ENCODE results near the gene FOSL1.

Gene FOSL1

GRCh38 chr11:65885808-65886536, 14.2 kb downstream of the FOSL1 start:
- Histone ChIP-seq H3K27ac (ENCODE audit: low read depth, low read length) (no peak overlapping the region), H3K4me3 (ENCODE audit: low read depth, low read length) (no peak overlapping the region), H3K9me3 (ENCODE audit: control insufficient read depth, insufficient read depth, low read length) (no peaks in the 10 kb centered on the region), H3K36me3 (ENCODE audit: control insufficient read depth, insufficient read depth, low read length) (peaks cover 50% of the 10 kb centered on the region), H3K27me3 (ENCODE audit: control insufficient read depth, insufficient read depth, low read length) (peaks cover 14% of the 10 kb centered on the region), H3K9ac (ENCODE audit: low read depth, low read length) (no peak overlapping the region), H3K4me1 (ENCODE audit: control insufficient read depth, insufficient read depth, low read length) (peaks cover 18% of the 10 kb centered on the region)

DNA sequence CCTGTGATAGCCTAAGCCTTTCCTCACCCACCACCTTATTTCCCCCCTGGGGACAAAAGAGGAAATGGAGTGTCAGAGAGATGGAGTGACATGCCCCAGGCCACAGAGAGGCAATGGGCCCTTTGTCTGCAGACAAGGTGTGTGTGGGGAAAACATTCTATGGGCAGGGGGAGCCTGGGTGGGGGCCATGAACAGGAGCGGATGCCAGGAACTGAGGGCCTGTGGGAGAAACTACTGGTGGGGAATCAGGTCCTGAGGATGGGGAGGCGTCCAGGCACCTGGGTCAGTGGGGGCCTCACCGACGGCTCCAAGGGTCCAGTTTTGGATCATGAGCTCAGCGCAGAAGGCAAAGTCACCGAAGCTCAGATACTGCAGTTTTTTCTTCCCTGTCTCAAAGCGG, 15.0 kb downstream of the FOSL1 start:
- Histone ChIP-seq H3K9me3 (ENCODE audit: control insufficient read depth, insufficient read depth, low read length) (no peaks in the 10 kb centered on the region), H3K4me1 (ENCODE audit: control insufficient read depth, insufficient read depth, low read length) (peaks cover 18% of the 10 kb centered on the region), H3K27me3 (ENCODE audit: control insufficient read depth, insufficient read depth, low read length) (peaks cover 13% of the 10 kb centered on the region), H3K9ac (ENCODE audit: low read depth, low read length) (no peak overlapping the region), H3K36me3 (ENCODE audit: control insufficient read depth, insufficient read depth, low read length) (peaks cover 50% of the 10 kb centered on the region), H3K27ac (ENCODE audit: low read depth, low read length) (no peak overlapping the region), H3K4me3 (ENCODE audit: low read depth, low read length) (no peak overlapping the region)

DNA sequence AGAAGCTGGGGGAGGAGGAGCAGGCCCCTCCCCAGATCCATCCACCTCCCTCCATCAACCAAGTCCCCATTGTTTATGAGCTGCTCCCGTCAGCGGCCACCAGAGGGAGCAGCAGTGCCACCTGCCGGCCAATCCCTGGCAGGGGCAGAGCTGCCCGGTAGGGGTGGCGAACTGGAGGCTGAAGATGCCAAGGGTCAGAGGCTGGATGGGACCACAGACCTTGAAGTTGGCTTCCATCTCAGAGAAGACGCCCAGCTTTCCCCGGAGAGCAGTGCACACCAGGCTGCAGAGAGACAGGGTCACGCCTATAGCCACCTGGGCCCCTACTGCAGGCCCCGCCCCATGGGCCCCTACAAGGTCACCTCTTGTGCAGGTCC, 15.5 kb downstream of the FOSL1 start:
- Histone ChIP-seq H3K4me3 (ENCODE audit: low read depth, low read length) (no peak overlapping the region), H3K27me3 (ENCODE audit: control insufficient read depth, insufficient read depth, low read length) (peaks cover 8% of the 10 kb centered on the region), H3K4me1 (ENCODE audit: control insufficient read depth, insufficient read depth, low read length) (peaks cover 13% of the 10 kb centered on the region), H3K27ac (ENCODE audit: low read depth, low read length) (no peak overlapping the region), H3K36me3 (ENCODE audit: control insufficient read depth, insufficient read depth, low read length) (peaks cover 50% of the 10 kb centered on the region), H3K9ac (ENCODE audit: low read depth, low read length) (no peak overlapping the region), H3K9me3 (ENCODE audit: control insufficient read depth, insufficient read depth, low read length) (no peaks in the 10 kb centered on the region)

DNA sequence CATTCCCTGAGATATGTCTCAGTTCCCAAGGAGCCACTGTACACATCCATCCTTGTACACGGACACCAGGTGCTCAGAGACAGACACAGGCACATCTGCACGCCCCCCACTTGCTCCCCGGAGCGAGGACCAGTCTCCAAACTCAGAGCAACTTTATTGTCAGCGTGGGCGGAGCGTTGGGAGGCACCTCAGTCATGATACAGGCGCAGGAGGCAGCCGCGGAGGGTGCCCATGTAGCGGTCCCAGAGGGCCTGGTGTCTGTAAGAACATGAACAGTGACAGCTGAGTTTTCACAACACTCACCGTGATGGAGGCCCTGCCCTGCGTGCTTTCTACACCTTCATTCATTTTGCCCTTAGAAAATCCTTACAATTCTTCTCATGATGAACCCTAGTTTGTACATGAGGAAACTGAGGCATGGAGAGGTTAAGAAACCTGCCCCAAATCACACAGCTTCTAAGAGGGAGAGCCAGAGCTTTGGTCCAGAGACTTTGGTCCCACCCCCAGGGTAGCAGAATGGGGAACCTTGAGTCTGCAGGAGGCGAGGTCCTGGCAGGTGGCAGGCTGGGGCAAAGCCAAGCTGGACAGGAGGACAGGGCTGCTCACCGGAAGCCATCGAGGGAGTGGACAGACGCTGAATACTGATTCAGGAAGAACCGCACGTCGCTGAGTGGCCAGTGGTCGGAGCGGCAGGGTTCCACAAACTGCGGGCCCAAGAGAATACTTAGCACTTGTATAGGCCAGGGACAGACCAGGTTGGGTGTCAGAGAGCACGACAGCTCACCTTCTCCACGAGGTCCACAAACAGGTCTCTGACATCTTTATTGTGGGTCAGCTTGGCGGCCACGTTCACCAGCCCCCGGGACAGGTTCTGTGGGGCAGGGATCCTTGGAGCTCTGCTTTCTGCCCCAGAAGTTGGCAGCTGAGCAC, 16.1 kb downstream of the FOSL1 start:
- Histone ChIP-seq H3K36me3 (ENCODE audit: control insufficient read depth, insufficient read depth, low read length) (peaks cover 50% of the 10 kb centered on the region), H3K4me3 (ENCODE audit: low read depth, low read length) (no peak overlapping the region), H3K9me3 (ENCODE audit: control insufficient read depth, insufficient read depth, low read length) (no peaks in the 10 kb centered on the region), H3K4me1 (ENCODE audit: control insufficient read depth, insufficient read depth, low read length) (peaks cover 8% of the 10 kb centered on the region; the same call in 1 of the 2 replicates), H3K27ac (ENCODE audit: low read depth, low read length) (no peak overlapping the region), H3K9ac (ENCODE audit: low read depth, low read length) (no peak overlapping the region), H3K27me3 (ENCODE audit: control insufficient read depth, insufficient read depth, low read length) (peaks cover 1% of the 10 kb centered on the region; the same call in 1 of the 2 replicates)

GRCh38 chr11:65883058-65883761, 17.0 kb downstream of the FOSL1 start:
- no peak overlapping the region for H3K9ac ChIP-seq (ENCODE audit: low read depth, low read length)
- peaks cover 50% of the 10 kb centered on the region for H3K36me3 ChIP-seq (ENCODE audit: control insufficient read depth, insufficient read depth, low read length)

DNA sequence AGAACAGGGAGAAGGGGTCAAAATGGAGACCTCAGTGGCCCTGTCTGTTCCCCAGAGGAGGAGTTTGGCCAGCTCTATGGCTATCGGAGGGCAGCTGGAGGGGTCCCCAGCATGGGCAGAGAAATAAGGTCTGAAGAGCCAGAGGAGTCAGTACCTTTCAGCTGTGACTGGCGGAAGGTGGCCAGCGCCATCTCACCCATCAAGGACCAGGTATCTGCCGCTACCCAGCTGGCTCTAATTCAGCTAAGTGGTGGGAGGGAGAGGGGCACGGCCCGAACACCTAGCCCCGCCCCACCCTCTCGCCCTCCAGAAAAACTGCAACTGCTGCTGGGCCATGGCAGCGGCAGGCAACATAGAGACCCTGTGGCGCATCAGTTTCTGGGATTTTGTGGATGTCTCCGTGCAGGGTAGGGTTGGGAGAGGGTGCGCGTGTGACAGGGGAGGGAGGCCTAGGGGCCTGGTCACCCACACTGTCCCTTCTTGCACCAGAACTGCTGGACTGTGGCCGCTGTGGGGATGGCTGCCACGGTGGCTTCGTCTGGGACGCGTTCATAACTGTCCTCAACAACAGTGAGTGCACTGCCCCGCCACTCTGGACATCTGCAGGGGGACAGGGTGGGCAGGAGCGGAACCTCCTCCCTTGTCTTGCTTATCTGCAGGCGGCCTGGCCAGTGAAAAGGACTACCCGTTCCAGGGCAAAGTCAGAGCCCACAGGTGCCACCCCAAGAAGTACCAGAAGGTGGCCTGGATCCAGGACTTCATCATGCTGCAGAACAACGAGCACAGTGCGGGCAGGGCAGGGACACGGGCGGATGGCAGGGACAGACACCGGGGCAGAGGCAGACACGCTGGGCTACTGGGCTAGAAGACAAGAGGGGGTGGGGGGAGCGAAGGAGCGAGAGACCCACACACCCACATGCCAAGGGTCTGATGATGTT, 17.8 kb downstream of the FOSL1 start:
- no peak overlapping the region for H3K9ac ChIP-seq (ENCODE audit: low read depth, low read length)

More at GRCh38 chr11:65883058-65883761, 17.0 kb downstream of the FOSL1 start:
- Histone ChIP-seq H3K4me1 (ENCODE audit: control insufficient read depth, insufficient read depth, low read length) (peaks cover 6% of the 10 kb centered on the region; the same call in 1 of the 2 replicates), H3K9me3 (ENCODE audit: control insufficient read depth, insufficient read depth, low read length) (no peaks in the 10 kb centered on the region), H3K27me3 (ENCODE audit: control insufficient read depth, insufficient read depth, low read length) (no peaks in the 10 kb centered on the region), H3K27ac (ENCODE audit: low read depth, low read length) (no peak overlapping the region), H3K4me3 (ENCODE audit: low read depth, low read length) (no peak overlapping the region)

DNA sequence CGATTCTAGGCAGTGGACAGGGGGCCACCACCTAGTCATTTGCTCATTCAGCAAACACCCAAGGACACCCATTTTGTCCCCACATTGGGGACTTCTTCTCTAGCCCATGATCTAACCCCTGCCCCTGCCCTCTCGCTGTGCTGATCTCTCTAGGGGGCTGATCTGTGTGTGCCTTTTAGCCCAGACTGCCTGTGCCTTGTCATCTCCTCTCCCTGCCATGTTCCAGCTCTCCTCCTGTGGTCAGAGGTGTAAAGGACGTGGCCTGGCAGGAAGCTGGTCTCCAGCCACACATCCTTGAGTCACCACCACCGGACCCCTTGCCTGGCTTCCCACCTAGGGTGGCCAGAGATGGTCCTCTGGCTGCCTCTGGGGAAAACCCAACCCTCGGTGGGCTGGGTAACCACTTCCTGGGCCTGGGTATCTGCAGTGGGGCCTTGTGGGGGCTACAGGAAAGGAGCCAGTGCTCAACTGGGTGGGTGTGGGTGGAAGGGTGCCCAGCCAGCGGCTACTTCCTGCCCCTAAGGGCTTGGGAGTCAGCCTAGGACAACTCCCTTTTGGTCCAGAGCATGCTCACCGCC, 19.3 kb downstream of the FOSL1 start:
- Histone ChIP-seq H3K36me3 (ENCODE audit: control insufficient read depth, insufficient read depth, low read length) (peaks cover 39% of the 10 kb centered on the region), H3K4me1 (ENCODE audit: control insufficient read depth, insufficient read depth, low read length) (peaks cover 3% of the 10 kb centered on the region; the same call in 1 of the 2 replicates), H3K4me3 (ENCODE audit: low read depth, low read length) (no peak overlapping the region), H3K27me3 (ENCODE audit: control insufficient read depth, insufficient read depth, low read length) (no peaks in the 10 kb centered on the region), H3K9ac (ENCODE audit: low read depth, low read length) (no peak overlapping the region), H3K9me3 (ENCODE audit: control insufficient read depth, insufficient read depth, low read length) (no peaks in the 10 kb centered on the region), H3K27ac (ENCODE audit: low read depth, low read length) (no peak overlapping the region)

More for the DNA sequence above, 17.8 kb downstream of the FOSL1 start:
- H3K27me3 ChIP-seq (ENCODE audit: control insufficient read depth, insufficient read depth, low read length), result no peaks in the 10 kb centered on the region
- no peaks in the 10 kb centered on the region for H3K9me3 ChIP-seq (ENCODE audit: control insufficient read depth, insufficient read depth, low read length)
- H3K4me1 ChIP-seq (ENCODE audit: control insufficient read depth, insufficient read depth, low read length), result peaks cover 4% of the 10 kb centered on the region; the same call in 1 of the 2 replicates
- H3K36me3 ChIP-seq (ENCODE audit: control insufficient read depth, insufficient read depth, low read length), result peaks cover 50% of the 10 kb centered on the region
- no peak overlapping the region for H3K27ac ChIP-seq (ENCODE audit: low read depth, low read length)
- H3K4me3 ChIP-seq (ENCODE audit: low read depth, low read length), result no peak overlapping the region

DNA sequence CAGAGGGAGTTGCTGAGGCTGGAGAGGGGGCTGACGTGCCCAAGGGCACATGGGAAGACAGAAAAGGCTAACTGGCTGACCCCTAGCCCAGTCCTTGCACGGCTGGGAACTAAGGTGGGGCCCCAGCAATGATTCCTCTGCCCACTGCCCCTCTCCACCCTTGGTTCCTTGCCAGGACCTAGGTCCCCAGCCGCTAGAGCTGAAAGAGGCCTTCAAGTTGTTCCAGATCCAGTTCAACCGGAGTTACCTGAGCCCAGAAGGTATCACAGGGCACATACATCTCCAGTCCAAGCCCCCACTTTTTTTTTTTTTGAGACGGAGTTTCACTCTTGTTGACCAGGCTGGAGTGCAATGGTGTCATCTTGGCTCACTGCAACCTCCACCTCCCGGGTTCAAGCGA, 20.2 kb downstream of the FOSL1 start:
- Histone ChIP-seq H3K9ac (ENCODE audit: low read depth, low read length) (no peak overlapping the region), H3K36me3 (ENCODE audit: control insufficient read depth, insufficient read depth, low read length) (peaks cover 29% of the 10 kb centered on the region), H3K4me3 (ENCODE audit: low read depth, low read length) (no peak overlapping the region), H3K4me1 (ENCODE audit: control insufficient read depth, insufficient read depth, low read length) (peaks cover 3% of the 10 kb centered on the region; the same call in 1 of the 2 replicates), H3K9me3 (ENCODE audit: control insufficient read depth, insufficient read depth, low read length) (no peaks in the 10 kb centered on the region), H3K27me3 (ENCODE audit: control insufficient read depth, insufficient read depth, low read length) (no peaks in the 10 kb centered on the region), H3K27ac (ENCODE audit: low read depth, low read length) (no peak overlapping the region)

GRCh38 chr11:65879617-65880016, 20.6 kb downstream of the FOSL1 start, which contains the start of gene CTSW:
TSS of gene CTSW (plus strand) at chr11:65879837. CDS start at chr11:65879855, 18 bp downstream.
- Histone ChIP-seq H3K27me3 (ENCODE audit: control insufficient read depth, insufficient read depth, low read length) (no peaks in the 10 kb centered on the region), H3K4me3 (ENCODE audit: low read depth, low read length) (no peak within 1 kb of the TSS), H3K36me3 (ENCODE audit: control insufficient read depth, insufficient read depth, low read length) (peaks cover 26% of the 10 kb centered on the region), H3K27ac (ENCODE audit: low read depth, low read length) (no peak within 1 kb of the TSS), H3K4me1 (ENCODE audit: control insufficient read depth, insufficient read depth, low read length) (peaks cover 3% of the 10 kb centered on the region; the same call in 1 of the 2 replicates), H3K9ac (ENCODE audit: low read depth, low read length) (no peak within 1 kb of the TSS), H3K9me3 (ENCODE audit: control insufficient read depth, insufficient read depth, low read length) (no peaks in the 10 kb centered on the region)
